ENCODE measurements around the gene CCDC102B. TPM values are rescaled to one million over a fixed set of nuclear protein-coding genes. Genes with fewer than 3 reads are reported as not detected.

CCDC102B gene
- total and polyA plus RNA-seq, 2 experiments from 2014 or later: 1.3 to 2.1 TPM

DNA sequence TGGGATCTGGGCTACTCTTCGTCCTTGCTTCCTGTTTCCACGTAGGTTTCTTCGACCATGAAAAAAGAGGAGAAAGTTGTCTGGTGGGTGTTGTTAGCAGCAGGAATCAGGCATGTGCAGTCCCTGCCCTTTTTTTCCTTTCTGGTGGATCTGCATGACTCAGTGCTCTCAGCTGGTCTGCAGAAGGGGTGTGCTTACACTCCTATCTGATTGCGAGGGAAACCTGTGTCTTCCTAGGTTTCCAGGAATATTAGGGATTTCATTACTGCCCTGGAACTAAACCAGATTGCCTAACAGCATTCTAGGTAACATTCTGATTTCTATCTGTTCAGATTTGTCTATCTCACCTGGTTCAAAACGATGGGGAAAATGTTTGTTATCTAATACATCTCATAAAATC lies 174.3 kb downstream of the CCDC102B start:
- Mint-ChIP-seq H3K36me3 (ENCODE audit: low read depth) (no peaks in the 10 kb centered on the region), H3K27me3 (ENCODE audit: insufficient read depth, low read depth, poor library complexity) (no peaks in the 10 kb centered on the region), H3K4me1 (no peaks in the 10 kb centered on the region; the same call in 2 of the 3 replicates), H3K27ac (no peak overlapping the region), H3K9me3 (no peaks in the 10 kb centered on the region), H3K4me3 (no peak overlapping the region)
- H3K4me2 ChIP-seq: no peak overlapping the region
- DNase-seq (ENCODE audit: low spot score) (no peak), ATAC-seq (no peak)
- H4K20me1 ChIP-seq (replicated peaks; ENCODE audit: insufficient read depth): no peaks in the 10 kb centered on the region
- H3K27me3 ChIP-seq (ENCODE audit: insufficient read depth): no peaks in the 10 kb centered on the region
- H3K79me2 ChIP-seq (replicated peaks; ENCODE audit: insufficient read depth): no peaks in the 10 kb centered on the region
- no peaks in the 10 kb centered on the region for H3K4me1 ChIP-seq (ENCODE audit: insufficient read depth)
- H3F3A ChIP-seq (replicated peaks; ENCODE audit: low read depth): no peaks in the 10 kb centered on the region
- no peak overlapping the region; the same call in 1 of the 2 replicates for H3K27ac ChIP-seq (ENCODE audit: low read depth)
- H3K4me3 ChIP-seq: no peak overlapping the region
- no peaks in the 10 kb centered on the region for H3K36me3 ChIP-seq (ENCODE audit: insufficient read depth)
- H2AFZ ChIP-seq: 0 out of 2 replicates have a peak overlapping the region, but pooled peaks have one; percentile 21
- TF ChIP-seq, protein P1, sequence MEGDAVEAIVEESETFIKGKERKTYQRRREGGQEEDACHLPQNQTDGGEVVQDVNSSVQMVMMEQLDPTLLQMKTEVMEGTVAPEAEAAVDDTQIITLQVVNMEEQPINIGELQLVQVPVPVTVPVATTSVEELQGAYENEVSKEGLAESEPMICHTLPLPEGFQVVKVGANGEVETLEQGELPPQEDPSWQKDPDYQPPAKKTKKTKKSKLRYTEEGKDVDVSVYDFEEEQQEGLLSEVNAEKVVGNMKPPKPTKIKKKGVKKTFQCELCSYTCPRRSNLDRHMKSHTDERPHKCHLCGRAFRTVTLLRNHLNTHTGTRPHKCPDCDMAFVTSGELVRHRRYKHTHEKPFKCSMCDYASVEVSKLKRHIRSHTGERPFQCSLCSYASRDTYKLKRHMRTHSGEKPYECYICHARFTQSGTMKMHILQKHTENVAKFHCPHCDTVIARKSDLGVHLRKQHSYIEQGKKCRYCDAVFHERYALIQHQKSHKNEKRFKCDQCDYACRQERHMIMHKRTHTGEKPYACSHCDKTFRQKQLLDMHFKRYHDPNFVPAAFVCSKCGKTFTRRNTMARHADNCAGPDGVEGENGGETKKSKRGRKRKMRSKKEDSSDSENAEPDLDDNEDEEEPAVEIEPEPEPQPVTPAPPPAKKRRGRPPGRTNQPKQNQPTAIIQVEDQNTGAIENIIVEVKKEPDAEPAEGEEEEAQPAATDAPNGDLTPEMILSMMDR (conservative IDR thresholded peaks at IDR 0.05; ENCODE audit: low read depth in 2 of 2): no peak
- TF ChIP-seq POLR2AphosphoS5 (IDR thresholded peaks at IDR 0.05; ENCODE audit: low read depth) (no peak), STAT1 (IDR thresholded peaks at IDR 0.05; ENCODE audit: unreplicated experiment) (no peak), ZNF114 (CRISPR knock-in tag; IDR thresholded peaks at IDR 0.05) (no peak), EZH2 (IDR thresholded peaks at IDR 0.05; ENCODE audit: low read depth, unreplicated experiment) (no peak), NANOG (IDR thresholded peaks at IDR 0.05; ENCODE audit: borderline replicate concordance) (no peak), JUNB (IDR thresholded peaks at IDR 0.05; ENCODE audit: unreplicated experiment) (no peak), ZNF331 (CRISPR knock-in tag; IDR thresholded peaks at IDR 0.05; ENCODE audit: low read depth) (no peak), CREB1 (CRISPR knock-in tag; IDR thresholded peaks at IDR 0.05; ENCODE audit: low read depth) (no peak), EZH2phosphoT487 (IDR thresholded peaks at IDR 0.05; ENCODE audit: unreplicated experiment) (no peak)
- TF ChIP-seq, protein P2, sequence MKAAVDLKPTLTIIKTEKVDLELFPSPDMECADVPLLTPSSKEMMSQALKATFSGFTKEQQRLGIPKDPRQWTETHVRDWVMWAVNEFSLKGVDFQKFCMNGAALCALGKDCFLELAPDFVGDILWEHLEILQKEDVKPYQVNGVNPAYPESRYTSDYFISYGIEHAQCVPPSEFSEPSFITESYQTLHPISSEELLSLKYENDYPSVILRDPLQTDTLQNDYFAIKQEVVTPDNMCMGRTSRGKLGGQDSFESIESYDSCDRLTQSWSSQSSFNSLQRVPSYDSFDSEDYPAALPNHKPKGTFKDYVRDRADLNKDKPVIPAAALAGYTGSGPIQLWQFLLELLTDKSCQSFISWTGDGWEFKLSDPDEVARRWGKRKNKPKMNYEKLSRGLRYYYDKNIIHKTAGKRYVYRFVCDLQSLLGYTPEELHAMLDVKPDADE (IDR thresholded peaks at IDR 0.05): no peak
- TF ChIP-seq, protein P3, sequence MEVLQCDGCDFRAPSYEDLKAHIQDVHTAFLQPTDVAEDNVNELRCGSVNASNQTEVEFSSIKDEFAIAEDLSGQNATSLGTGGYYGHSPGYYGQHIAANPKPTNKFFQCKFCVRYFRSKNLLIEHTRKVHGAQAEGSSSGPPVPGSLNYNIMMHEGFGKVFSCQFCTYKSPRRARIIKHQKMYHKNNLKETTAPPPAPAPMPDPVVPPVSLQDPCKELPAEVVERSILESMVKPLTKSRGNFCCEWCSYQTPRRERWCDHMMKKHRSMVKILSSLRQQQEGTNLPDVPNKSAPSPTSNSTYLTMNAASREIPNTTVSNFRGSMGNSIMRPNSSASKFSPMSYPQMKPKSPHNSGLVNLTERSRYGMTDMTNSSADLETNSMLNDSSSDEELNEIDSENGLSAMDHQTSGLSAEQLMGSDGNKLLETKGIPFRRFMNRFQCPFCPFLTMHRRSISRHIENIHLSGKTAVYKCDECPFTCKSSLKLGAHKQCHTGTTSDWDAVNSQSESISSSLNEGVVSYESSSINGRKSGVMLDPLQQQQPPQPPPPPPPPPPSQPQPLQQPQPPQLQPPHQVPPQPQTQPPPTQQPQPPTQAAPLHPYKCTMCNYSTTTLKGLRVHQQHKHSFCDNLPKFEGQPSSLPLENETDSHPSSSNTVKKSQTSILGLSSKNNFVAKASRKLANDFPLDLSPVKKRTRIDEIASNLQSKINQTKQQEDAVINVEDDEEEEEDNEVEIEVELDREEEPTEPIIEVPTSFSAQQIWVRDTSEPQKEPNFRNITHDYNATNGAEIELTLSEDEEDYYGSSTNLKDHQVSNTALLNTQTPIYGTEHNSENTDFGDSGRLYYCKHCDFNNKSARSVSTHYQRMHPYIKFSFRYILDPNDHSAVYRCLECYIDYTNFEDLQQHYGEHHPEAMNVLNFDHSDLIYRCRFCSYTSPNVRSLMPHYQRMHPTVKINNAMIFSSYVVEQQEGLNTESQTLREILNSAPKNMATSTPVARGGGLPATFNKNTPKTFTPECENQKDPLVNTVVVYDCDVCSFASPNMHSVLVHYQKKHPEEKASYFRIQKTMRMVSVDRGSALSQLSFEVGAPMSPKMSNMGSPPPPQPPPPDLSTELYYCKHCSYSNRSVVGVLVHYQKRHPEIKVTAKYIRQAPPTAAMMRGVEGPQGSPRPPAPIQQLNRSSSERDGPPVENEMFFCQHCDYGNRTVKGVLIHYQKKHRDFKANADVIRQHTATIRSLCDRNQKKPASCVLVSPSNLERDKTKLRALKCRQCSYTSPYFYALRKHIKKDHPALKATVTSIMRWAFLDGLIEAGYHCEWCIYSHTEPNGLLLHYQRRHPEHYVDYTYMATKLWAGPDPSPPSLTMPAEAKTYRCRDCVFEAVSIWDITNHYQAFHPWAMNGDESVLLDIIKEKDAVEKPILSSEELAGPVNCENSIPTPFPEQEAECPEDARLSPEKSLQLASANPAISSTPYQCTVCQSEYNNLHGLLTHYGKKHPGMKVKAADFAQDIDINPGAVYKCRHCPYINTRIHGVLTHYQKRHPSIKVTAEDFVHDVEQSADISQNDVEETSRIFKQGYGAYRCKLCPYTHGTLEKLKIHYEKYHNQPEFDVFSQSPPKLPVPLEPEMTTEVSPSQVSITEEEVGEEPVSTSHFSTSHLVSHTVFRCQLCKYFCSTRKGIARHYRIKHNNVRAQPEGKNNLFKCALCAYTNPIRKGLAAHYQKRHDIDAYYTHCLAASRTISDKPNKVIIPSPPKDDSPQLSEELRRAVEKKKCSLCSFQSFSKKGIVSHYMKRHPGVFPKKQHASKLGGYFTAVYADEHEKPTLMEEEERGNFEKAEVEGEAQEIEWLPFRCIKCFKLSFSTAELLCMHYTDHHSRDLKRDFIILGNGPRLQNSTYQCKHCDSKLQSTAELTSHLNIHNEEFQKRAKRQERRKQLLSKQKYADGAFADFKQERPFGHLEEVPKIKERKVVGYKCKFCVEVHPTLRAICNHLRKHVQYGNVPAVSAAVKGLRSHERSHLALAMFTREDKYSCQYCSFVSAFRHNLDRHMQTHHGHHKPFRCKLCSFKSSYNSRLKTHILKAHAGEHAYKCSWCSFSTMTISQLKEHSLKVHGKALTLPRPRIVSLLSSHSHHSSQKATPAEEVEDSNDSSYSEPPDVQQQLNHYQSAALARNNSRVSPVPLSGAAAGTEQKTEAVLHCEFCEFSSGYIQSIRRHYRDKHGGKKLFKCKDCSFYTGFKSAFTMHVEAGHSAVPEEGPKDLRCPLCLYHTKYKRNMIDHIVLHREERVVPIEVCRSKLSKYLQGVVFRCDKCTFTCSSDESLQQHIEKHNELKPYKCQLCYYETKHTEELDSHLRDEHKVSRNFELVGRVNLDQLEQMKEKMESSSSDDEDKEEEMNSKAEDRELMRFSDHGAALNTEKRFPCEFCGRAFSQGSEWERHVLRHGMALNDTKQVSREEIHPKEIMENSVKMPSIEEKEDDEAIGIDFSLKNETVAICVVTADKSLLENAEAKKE (CRISPR knock-in tag; IDR thresholded peaks at IDR 0.05): no peak
- TF ChIP-seq, protein P4, sequence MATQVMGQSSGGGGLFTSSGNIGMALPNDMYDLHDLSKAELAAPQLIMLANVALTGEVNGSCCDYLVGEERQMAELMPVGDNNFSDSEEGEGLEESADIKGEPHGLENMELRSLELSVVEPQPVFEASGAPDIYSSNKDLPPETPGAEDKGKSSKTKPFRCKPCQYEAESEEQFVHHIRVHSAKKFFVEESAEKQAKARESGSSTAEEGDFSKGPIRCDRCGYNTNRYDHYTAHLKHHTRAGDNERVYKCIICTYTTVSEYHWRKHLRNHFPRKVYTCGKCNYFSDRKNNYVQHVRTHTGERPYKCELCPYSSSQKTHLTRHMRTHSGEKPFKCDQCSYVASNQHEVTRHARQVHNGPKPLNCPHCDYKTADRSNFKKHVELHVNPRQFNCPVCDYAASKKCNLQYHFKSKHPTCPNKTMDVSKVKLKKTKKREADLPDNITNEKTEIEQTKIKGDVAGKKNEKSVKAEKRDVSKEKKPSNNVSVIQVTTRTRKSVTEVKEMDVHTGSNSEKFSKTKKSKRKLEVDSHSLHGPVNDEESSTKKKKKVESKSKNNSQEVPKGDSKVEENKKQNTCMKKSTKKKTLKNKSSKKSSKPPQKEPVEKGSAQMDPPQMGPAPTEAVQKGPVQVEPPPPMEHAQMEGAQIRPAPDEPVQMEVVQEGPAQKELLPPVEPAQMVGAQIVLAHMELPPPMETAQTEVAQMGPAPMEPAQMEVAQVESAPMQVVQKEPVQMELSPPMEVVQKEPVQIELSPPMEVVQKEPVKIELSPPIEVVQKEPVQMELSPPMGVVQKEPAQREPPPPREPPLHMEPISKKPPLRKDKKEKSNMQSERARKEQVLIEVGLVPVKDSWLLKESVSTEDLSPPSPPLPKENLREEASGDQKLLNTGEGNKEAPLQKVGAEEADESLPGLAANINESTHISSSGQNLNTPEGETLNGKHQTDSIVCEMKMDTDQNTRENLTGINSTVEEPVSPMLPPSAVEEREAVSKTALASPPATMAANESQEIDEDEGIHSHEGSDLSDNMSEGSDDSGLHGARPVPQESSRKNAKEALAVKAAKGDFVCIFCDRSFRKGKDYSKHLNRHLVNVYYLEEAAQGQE (IDR thresholded peaks at IDR 0.05; ENCODE audit: unreplicated experiment): no peak
- H3K9me2 ChIP-seq (ENCODE audit: insufficient read depth): no peaks in the 10 kb centered on the region
